Stimulated activated CD4-positive, alpha-beta T cell treated with anti-CD3 and anti-CD28 coated beads, Interleukin-4, amount 100 ng/mL, for 24 hours (primary cell): ENCODE measurements around the gene TMTC1.
"Not testable (repeated sequence)": the region's sequence is repeated elsewhere in the genome, so short reads cannot be mapped to it uniquely, and the experiment has no call there.

Experiments
- DNase-seq: peaks from one replicate; pipeline ENCODE4 v3.0.0-alpha.2; 2020

The TMTC1 gene

GRCh38 chr12:29660847-29661246, 122.9 kb downstream of the TMTC1 start:
- DNase-seq, result no peak

DNA sequence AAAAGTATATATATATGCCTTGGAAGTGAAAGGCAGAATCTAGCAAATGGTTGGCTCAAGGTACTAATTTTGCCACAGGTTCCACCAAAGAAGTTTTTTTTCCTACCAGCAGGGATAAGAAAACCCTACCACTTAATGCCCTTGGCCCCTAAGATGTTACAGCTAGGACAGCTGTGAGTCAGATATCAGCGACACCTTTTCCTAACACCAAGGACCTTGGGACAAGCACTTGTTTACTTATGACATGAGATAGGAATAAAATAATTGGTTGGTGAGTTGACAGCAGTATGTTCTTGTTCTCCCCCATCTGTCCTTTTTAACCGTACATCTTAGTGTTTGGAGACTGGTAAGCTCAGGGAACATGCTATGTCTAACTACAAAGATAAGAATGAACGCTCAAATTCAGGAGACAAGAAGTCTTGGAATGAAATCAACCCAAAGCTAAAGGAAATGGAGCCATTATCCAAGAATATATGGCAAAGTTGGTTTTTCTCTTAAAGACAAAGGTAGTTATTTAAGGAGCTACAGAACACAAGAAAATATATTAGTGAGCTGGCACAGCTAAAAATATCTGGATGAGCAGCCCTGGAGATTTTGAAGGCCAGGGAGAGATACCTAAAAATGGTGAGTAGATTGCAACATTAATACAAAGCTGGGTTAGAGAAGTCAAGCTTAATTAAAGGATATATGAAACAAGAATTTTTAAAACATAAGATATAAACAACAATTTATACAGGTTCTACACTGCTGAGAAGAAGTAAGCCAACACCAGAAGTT, 126.8 kb downstream of the TMTC1 start:
- no peak for DNase-seq

- DNase-seq, result no peak
Observed at GRCh38 chr12:29655861-29656260, 127.9 kb downstream of the TMTC1 start.

DNA sequence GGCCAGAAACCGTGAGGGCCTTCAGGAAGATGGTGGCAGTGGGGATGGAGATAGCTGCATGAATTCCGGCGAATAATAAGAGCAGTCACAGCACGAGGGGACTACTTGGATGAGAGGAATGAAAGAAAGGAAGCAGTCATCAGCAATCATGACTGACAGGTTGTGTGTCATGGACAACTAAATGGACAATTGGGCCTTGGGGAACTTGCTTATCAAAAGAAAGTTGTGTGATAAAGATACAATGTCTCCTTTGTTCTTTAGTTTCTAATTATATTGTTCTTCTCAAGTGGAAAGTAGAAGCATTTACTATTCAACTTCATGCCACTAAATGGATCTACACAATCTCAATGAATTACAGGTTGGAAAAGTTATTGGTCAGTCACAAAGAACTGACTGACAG, 130.5 kb downstream of the TMTC1 start:
- DNase-seq, result no peak

DNA sequence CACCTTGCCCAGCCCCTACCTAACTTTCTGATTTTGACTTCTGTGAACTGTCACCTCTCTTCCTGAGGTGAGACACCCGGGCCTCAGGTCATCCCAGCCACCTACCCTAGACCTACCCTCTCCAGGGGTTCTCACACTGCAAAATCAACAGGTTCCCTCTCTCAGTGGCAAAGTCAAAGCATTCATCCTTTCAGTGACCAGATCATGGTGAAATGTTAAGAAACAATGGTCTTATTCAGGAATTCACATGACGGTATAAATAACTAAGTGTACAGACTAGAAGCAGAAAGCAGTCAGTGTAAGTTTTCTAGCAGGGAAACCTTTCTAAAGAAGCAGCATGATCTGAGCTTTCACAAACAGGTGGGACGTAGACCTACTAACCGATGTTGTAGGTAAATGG, 133.4 kb downstream of the TMTC1 start:
- no peak for DNase-seq

DNA sequence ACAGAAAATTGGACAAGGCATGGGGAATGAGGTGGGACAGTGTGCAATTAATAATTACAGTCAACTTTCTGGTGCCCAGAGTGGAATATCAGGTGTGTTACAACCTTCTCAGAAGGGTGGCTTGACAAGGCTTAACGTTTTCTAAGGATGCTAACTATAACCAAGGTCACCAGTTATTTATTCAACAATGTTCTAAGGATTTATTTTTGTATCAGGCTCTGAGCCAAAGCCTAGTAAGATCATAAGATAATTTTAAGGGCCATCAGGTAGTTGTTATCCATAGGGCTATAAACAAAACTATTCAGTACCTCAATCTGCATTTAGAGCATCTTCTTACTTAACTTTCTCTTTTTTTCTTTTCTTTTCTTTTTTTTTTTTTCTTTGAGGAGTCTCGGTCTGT, 134.0 kb downstream of the TMTC1 start:
- no peak for DNase-seq

GRCh38 chr12:29644536-29645162, 139.1 kb downstream of the TMTC1 start:
- no peak for DNase-seq

DNA sequence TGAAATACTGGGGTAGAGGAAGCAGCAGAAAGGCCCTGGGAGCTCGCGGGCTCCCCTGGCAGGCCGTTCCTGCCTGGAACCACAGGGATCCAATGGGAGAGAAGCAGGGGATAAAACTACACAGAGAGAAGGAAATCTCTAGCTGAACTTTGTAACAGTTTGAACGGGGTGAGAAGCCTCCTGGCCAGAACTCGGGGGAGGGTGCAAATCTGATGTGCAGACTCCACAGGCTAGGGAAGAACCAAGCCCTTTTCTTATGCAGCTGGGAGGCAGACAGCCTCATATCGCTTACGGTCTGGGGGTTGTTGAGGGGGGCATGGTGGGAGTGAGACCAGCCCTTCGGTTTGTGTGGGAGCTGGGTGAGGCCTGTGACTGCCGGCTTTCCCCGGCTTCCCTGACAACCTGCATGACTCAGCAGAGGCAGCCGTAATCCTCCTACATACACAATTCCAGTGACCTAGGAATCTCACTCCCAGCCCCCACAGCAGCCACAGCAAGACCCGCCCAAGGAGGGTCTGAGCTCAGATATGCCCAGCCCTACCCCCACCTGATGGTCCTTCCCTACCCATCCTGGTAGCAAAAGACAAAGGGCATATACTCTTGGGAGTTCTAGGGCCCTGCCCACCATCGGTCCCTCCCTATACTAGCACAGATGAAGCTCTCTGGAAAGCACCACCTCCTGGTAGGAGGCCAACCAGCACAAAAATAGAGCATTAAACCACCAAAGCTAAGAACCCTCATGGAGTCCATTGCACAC, 143.0 kb downstream of the TMTC1 start:
- no peak for DNase-seq

DNA sequence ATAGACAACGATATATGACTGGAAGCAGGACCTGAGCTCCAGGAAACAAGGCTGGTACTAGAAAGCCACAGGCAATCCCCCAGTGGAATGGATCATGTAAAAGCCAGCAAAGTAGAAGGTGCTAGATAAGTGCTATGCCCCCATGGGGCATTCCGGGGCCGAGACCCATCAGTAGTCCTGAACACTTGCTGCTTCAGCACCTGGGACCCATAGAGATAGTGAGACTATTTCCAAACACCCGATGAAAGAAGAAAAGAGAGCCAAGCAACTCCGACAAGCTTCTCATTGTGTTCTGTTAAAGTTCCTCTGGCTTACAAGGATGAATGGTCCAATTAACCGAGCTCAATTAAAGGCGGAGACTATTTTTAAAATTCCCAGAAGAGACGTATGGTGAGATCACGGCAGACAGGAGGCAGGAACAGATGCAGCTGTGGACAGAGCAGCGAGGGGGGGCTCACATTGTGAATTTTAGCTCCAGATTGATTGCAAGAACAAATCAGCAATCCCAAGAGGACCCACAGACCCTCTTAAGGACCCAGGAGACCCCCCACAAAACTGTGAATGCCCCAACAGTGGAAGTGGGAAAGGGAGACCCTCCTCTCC, 143.7 kb downstream of the TMTC1 start:
- DNase-seq, result no peak

DNA sequence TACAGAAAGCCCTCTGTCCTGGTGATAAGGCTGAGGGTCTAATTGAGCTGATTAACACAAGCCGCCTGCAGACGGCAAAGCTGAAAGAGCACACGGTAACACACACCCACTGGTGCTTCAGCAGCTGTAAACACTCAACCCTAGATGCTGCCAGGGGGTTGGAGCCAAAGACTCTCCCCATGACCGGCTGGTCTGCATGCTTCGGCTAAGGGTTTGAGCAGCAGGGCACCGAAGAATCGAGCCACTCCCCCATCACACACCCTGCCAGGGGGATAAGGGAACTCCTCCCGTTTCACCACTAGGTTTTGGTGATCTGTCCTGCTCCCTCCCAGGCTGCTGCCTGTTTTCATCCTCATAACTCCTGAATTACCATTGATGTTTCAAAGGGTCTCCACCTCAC, 145.2 kb downstream of the TMTC1 start:
- no peak for DNase-seq

GRCh38 chr12:29634057-29634456, 149.7 kb downstream of the TMTC1 start:
- DNase-seq, result no peak

- DNase-seq, result not testable (repeated sequence)
Observed at GRCh38 chr12:29630164-29630563, 153.6 kb downstream of the TMTC1 start.

DNA sequence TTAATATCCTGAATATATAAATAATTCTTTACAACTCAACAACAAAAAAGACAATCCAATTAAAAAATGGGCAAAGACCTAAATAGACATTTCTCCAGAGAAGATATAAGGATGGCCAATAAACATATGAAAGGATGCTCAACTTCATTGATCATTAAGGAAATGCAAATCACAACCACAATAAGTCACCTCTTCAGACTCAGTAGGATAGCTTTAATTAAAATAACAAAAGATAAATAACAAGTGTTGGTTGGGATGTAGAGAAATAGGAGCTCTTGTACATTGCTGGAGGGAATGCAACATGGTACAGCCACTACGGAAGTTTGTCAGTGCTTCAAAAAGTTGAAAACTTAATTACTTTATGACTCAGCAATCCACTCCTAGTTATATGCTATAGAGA, 156.5 kb downstream of the TMTC1 start:
- no peak for DNase-seq

GRCh38 chr12:29625359-29625953, 158.3 kb downstream of the TMTC1 start:
- no peak for DNase-seq

GRCh38 chr12:29622251-29622650, 161.5 kb downstream of the TMTC1 start:
- DNase-seq, result no peak

- no peak for DNase-seq
Observed at GRCh38 chr12:29620030-29620429, 163.7 kb downstream of the TMTC1 start.

DNA sequence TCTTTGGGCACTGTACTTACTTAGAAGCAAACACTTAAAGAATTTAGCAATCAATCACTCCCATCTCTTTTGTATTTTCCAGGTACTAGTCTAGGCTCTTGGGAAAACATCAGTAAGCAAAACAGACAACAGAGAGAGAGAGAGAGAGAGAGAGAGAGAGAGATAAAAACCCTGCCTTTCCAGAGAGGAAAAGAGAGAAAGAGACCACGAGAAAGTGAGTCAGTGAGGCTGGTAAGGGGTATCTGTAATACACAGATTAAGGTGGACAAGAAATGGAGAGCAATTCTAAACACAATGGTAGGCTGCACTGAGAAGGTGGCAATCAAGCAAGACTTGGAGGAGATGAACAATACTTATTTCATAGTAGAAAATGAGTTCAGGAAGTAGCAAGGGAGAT, 166.3 kb downstream of the TMTC1 start:
- no peak for DNase-seq

DNA sequence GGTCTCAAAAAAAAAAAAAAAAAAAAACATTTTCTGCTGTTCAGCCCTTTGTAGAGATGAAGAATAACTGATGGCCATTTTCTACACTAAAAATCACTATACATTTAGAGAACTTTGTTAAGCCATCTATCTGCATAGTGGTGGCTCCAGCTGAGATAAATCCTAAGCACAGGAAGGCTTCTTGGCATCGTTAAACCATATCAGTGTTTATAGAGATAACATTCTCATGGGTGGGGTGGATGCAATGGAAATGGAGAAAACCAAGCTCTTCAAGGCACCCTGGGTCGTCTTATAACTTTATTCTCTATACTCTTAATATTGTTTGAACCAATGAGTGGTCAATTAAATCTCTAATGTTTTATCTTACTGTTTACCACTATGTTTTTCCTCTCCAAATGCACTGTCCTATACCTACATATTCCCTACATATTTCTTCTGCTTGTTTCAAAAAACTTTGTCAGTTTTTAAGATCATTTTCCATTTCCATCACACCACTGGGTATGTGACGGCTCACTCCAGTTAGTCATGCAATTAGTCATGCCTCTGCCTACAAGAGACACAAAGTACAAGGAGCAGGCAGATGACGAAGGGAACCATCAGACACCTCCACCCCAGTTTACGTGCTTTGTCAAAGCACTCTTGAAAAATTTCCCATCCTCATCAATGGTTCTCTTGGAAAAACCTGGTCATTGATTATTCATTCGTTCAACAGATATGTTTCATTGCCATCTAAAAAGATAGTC, 166.9 kb downstream of the TMTC1 start:
- no peak for DNase-seq

- DNase-seq, result no peak
Observed at GRCh38 chr12:29614694-29615325, 168.9 kb downstream of the TMTC1 start.

- DNase-seq, result no peak
Observed at GRCh38 chr12:29612912-29613311, 170.8 kb downstream of the TMTC1 start.

DNA sequence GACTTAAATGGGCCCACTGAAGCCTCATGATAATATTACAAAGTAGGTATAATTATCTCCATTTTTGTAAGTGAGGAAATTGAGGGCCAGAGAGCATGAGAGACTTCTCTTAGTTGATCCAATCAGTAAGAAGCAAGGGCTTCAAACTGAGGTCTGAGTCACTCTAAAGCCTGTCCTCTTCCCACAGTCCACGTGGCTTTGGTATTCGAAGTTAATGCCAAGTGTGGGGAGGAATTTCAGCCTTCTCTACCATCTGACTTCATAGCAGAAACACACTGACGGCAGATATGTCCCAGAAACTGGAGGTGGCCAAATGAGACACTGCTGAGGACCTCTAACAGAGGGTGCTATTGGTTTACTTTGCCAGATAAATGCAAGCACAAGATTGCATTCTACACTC, 171.8 kb downstream of the TMTC1 start:
- no peak for DNase-seq
